Endothelial cell of umbilical vein (primary cell): ENCODE data around the gene USP43. TPM values are rescaled to one million over a fixed set of nuclear protein-coding genes. Genes with fewer than 3 reads are reported as not detected.

Experiments
- BruUV-seq: library from RNA; stranded (reverse); fragments of 400-500 nt; replicated peaks from 2 replicates; lab custom pipeline; 2021; lab: Mats Ljungman, UMichigan
- CTCF ChIA-PET: fragments of 300-600, 350-600 bp; sonication (Branson Sonifier 250); formaldehyde crosslinking; loops from one replicate; lab custom pipeline; 2021; ENCODE audit warnings: antibody characterized with exemption, inconsistent platforms; lab: Charles Lee
- POLR2A ChIA-PET: fragments of 300-600, 350-600 bp; sonication (Branson Sonifier 250); formaldehyde crosslinking; loops from one replicate; lab custom pipeline; 2021; ENCODE audit warnings: antibody characterized with exemption, inconsistent platforms; lab: Charles Lee
- DNase-seq: peaks from one replicate; pipeline ENCODE4 v3.0.0-alpha.2; 2011; ENCODE audit warnings: low read depth, low spot score
- FAIRE-seq: peaks from 2 replicates; lab custom pipeline; 2011; peaks lifted over from hg19 to GRCh38; lab: Jason Lieb, UNC
- H2AFZ ChIP-seq: 2 replicates; pipeline ENCODE4 v1.6.0; 2012; ENCODE audit warnings: low read depth, low read length, control low read depth, inconsistent platforms
- H3K27ac ChIP-seq: 2 replicates; pipeline ENCODE4 v1.5.1; 2011; ENCODE audit warnings: low read depth, mild to moderate bottlenecking, control low read depth, low read length, moderate library complexity; ENCODE audit not compliant: insufficient read depth
- H3K27me3 ChIP-seq, 2 experiments: 2 replicates each; pipeline versions ENCODE4 v1.6.0 to v1.6.1; 2011; ENCODE audit warnings: low read length in 2 of 2, mixed read lengths in 1 of 2; ENCODE audit not compliant: control insufficient read depth in 2 of 2, insufficient read depth in 2 of 2
- H3K36me3 ChIP-seq, 2 experiments: 2 replicates in 1 of 2; 3 replicates in 1 of 2; pipeline ENCODE4 v1.5.1; 2011; ENCODE audit warnings: low read length in 2 of 2, mild to moderate bottlenecking in 1 of 2, moderate library complexity in 1 of 2; ENCODE audit not compliant: control insufficient read depth in 2 of 2, insufficient read depth in 2 of 2; ENCODE audit errors: extremely low read depth in 1 of 2
- H3K4me1 ChIP-seq: 3 replicates; pipeline ENCODE4 v1.5.1; 2011; ENCODE audit warnings: mild to moderate bottlenecking, low read length; ENCODE audit not compliant: control insufficient read depth, insufficient read depth; ENCODE audit errors: extremely low read depth
- H3K4me2 ChIP-seq: 2 replicates; pipeline ENCODE4 v1.6.1; 2011; ENCODE audit warnings: low read length, control low read depth, mixed read lengths; ENCODE audit not compliant: insufficient read depth
- H3K4me3 ChIP-seq, 3 experiments: fragments of 200-600 bp in 1 of 3; sonication (generic), shearing (Covaris generic) in 1 of 3; replicated peaks in 1 of 3; 2 replicates each; pipeline ENCODE4 v1.5.1; 2011 to 2016; ENCODE audit warnings: control low read depth in 3 of 3, low read length in 3 of 3, mild to moderate bottlenecking in 2 of 3, inconsistent platforms in 1 of 3, low read depth in 1 of 3, moderate library complexity in 1 of 3; ENCODE audit not compliant: insufficient read depth in 1 of 3
- H3K79me2 ChIP-seq: 2 replicates; pipeline ENCODE4 v1.6.0; 2012; ENCODE audit warnings: low read length, inconsistent platforms; ENCODE audit not compliant: control insufficient read depth, insufficient read depth
- H3K9ac ChIP-seq: replicated peaks from 2 replicates; pipeline ENCODE3; 2011; ENCODE audit warnings: low read length, control low read depth; ENCODE audit not compliant: insufficient read depth; ENCODE audit errors: extremely low read depth
- H3K9me1 ChIP-seq: replicated peaks from 3 replicates; pipeline ENCODE4 v1.6.0; 2011; ENCODE audit warnings: mild to moderate bottlenecking, low read length; ENCODE audit not compliant: control insufficient read depth, insufficient read depth; ENCODE audit errors: extremely low read depth
- H3K9me3 ChIP-seq: replicated peaks from 2 replicates; pipeline ENCODE4 v1.5.1; 2012; ENCODE audit warnings: low read length, inconsistent platforms; ENCODE audit not compliant: control insufficient read depth, insufficient read depth
- H4K20me1 ChIP-seq: replicated peaks from 2 replicates; pipeline ENCODE3; 2011; ENCODE audit warnings: mild to moderate bottlenecking, low read length; ENCODE audit not compliant: control insufficient read depth, insufficient read depth; ENCODE audit errors: extremely low read depth
- FOS ChIP-seq: IDR thresholded peaks from 2 replicates; pipeline ENCODE4 v1.6.1; 2011; ENCODE audit warnings: mild to moderate bottlenecking, low read length, moderate library complexity, borderline replicate concordance; ENCODE audit not compliant: insufficient read depth
- POLR2A ChIP-seq: IDR thresholded peaks from 2 replicates; pipeline ENCODE4 v1.6.1; 2012; ENCODE audit warnings: low read depth, mild to moderate bottlenecking, control low read depth, low read length
- POLR2AphosphoS5 ChIP-seq: IDR thresholded peaks from 2 replicates; pipeline ENCODE4 v1.6.1; 2012; ENCODE audit warnings: low read depth, mild to moderate bottlenecking, control low read depth, low read length, moderate library complexity; ENCODE audit not compliant: insufficient read depth
- dilution Hi-C: fragments of 300-500 bp; cut with MboI; formaldehyde crosslinking; loops from one replicate; pipeline ENCODE4 v1.15.0; 2019; ENCODE audit warnings: low sequenced_read_pairs; ENCODE audit not compliant: extremely low pct_ligation_motif_present
- intact Hi-C: fragments of 100-400 bp; cut with micrococcal nuclease; formaldehyde crosslinking; loops from one replicate; pipeline ENCODE4 v1.10.0; 2022
- polyA plus RNA-seq, 4 experiments: library from polyadenylated mRNA; depleted of rRNA in 3 of 4; stranded (reverse) in 3 of 4; unstranded in 1 of 4; fragments of >200 nt; gene quantifications; 2 replicates each; pipeline versions ENCODE4 v1.2.1 to v1.2.3, GENCODE V29; 2011 to 2012; ENCODE audit warnings: missing spikeins in 1 of 4
- total RNA-seq: library from RNA; stranded (reverse); gene quantifications from 2 replicates; pipeline ENCODE4 v1.2.3, GENCODE V29; 2021
- TF ChIP-seq, protein P1 (sequence below): IDR thresholded peaks from 2 replicates; pipeline ENCODE4 v1.6.1; 2011; ENCODE audit not compliant: insufficient read depth, insufficient read length
- TF ChIP-seq, protein P2 (sequence below), 2 donors: IDR thresholded peaks; 1 replicate in 1 of 2; 2 replicates in 1 of 2; pipeline ENCODE4 v1.5.1; 2011; ENCODE audit warnings: low read length in 2 of 2, mild to moderate bottlenecking in 2 of 2, moderate library complexity in 2 of 2, control low read depth in 1 of 2, inconsistent platforms in 1 of 2, low read depth in 1 of 2; ENCODE audit not compliant: insufficient read depth in 1 of 2; ENCODE audit errors: extremely low read depth in 1 of 2

Gene USP43
- total and polyA plus RNA-seq, 2 donors (not counting 3 experiments of a cell fraction or from before 2014, with no cell fraction given) = 0.01 TPM; not detected in 1

DNA sequence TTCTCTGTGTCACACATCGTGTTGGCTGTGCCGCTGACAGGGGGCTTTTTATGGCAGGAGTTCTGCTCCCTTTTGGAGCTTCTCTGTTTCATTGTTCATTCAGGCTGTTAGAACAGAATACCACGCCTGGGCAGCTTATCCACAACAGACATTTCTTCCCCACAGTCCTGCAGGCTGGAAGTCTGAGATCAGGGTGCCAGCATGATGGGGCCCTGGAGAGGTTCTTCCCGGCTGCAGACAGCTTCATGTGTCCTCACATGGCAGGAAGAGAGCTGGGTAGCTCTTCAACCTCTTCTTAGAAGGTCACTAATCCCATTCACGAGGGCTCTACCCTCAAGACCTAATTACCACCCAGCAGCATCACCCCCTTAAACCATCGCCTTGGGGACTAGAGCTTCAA is 81.0 kb downstream of the USP43 start:
- no peaks in the 10 kb centered on the region for H3K9me1 ChIP-seq
- no peaks in the 10 kb centered on the region for H3K79me2 ChIP-seq
- no peaks in the 10 kb centered on the region for H3K36me3 ChIP-seq
- DNase-seq = no peak
- no peak overlapping the region for H3K4me3 ChIP-seq
- H2AFZ ChIP-seq = no peak overlapping the region
- no peak overlapping the region for H3K27ac ChIP-seq
- H4K20me1 ChIP-seq = no peaks in the 10 kb centered on the region
- dilution Hi-C loops = no loop called here
- ChIA-PET CTCF (no interaction called here), POLR2A (no interaction called here)
- no peak for FAIRE-seq
- no peak overlapping the region for H3K9ac ChIP-seq
- H3K9me3 ChIP-seq = no peaks in the 10 kb centered on the region
- TF ChIP-seq, protein P1, sequence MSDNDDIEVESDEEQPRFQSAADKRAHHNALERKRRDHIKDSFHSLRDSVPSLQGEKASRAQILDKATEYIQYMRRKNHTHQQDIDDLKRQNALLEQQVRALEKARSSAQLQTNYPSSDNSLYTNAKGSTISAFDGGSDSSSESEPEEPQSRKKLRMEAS = no peak
- TF ChIP-seq FOS = no peak
- TF ChIP-seq POLR2A = no peak
- TF ChIP-seq POLR2AphosphoS5 = no peak
- no peaks in the 10 kb centered on the region for H3K4me1 ChIP-seq
- intact Hi-C loops = loop anchor here (10.0 kb wide), 1 partner anchor 889 kb away; no protein-coding TSS in a partner anchor
- BruUV-seq = no TSS peak
- no peak overlapping the region for H3K4me2 ChIP-seq
- no peaks in the 10 kb centered on the region for H3K27me3 ChIP-seq

DNA sequence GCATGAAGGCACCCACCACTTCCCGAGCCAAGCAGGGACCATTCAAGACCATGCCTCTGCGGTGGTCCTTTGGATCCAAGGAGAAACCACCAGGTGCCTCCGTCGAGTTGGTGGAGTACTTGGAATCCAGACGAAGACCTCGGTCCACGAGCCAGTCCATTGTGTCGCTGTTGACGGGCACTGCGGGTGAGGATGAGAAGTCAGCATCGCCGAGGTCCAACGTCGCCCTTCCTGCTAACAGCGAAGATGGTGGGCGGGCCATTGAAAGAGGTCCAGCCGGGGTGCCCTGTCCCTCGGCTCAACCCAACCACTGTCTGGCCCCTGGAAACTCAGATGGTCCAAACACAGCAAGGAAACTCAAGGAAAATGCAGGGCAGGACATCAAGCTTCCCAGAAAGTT is 82.7 kb downstream of the USP43 start:
- H2AFZ ChIP-seq = no peak overlapping the region
- H3K79me2 ChIP-seq = no peaks in the 10 kb centered on the region
- ChIA-PET POLR2A (no interaction called here), CTCF (interaction anchor here (0.7 to 1.5 kb wide), 3 partner anchors 41 to 891 kb away, joined by 3 to 5 read pairs (median 3); no protein-coding TSS in a partner anchor)
- FAIRE-seq (no peak), DNase-seq (no peak)
- dilution Hi-C loops (no loop called here), intact Hi-C loops (loop anchor here (10.0 kb wide), 1 partner anchor 887 kb away; no protein-coding TSS in a partner anchor)
- no peak overlapping the region for H3K4me2 ChIP-seq
- no TSS peak for BruUV-seq
- no peak overlapping the region for H3K27ac ChIP-seq
- TF ChIP-seq, protein P2, sequence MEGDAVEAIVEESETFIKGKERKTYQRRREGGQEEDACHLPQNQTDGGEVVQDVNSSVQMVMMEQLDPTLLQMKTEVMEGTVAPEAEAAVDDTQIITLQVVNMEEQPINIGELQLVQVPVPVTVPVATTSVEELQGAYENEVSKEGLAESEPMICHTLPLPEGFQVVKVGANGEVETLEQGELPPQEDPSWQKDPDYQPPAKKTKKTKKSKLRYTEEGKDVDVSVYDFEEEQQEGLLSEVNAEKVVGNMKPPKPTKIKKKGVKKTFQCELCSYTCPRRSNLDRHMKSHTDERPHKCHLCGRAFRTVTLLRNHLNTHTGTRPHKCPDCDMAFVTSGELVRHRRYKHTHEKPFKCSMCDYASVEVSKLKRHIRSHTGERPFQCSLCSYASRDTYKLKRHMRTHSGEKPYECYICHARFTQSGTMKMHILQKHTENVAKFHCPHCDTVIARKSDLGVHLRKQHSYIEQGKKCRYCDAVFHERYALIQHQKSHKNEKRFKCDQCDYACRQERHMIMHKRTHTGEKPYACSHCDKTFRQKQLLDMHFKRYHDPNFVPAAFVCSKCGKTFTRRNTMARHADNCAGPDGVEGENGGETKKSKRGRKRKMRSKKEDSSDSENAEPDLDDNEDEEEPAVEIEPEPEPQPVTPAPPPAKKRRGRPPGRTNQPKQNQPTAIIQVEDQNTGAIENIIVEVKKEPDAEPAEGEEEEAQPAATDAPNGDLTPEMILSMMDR (IDR thresholded peaks at IDR 0.05; ENCODE audit: extremely low read depth in 1 of 2, insufficient read depth in 1 of 2, low read depth in 1 of 2, low read length in 2 of 2) = no peak
- TF ChIP-seq POLR2A = no peak
- no peaks in the 10 kb centered on the region for H3K36me3 ChIP-seq
- H3K9ac ChIP-seq = no peak overlapping the region
- H3K9me3 ChIP-seq = no peaks in the 10 kb centered on the region
- no peaks in the 10 kb centered on the region for H3K27me3 ChIP-seq
- no peaks in the 10 kb centered on the region for H4K20me1 ChIP-seq
- no peaks in the 10 kb centered on the region for H3K4me1 ChIP-seq
- no peak overlapping the region for H3K4me3 ChIP-seq
- H3K9me1 ChIP-seq = no peaks in the 10 kb centered on the region
